ENCODE results near the gene VWCE.
"Not testable (repeated sequence)": the region's sequence is repeated elsewhere in the genome, so short reads cannot be mapped to it uniquely, and the experiment has no call there.

VWCE gene

GRCh38 chr11:61256710-61257482 lies 38.2 kb downstream of the VWCE start:
- DNase-seq (ENCODE audit: low read depth in 1 of 2, low spot score in 1 of 2) = no peak

- peak; percentile 18 to 41 for DNase-seq (ENCODE audit: low read depth in 1 of 2, low spot score in 1 of 2)
These were observed 40.6 kb downstream of the VWCE start for GRCh38 chr11:61254403-61255025.

- not testable (repeated sequence) for DNase-seq (ENCODE audit: low read depth in 1 of 2, low spot score in 1 of 2)
These were observed 42.8 kb downstream of the VWCE start for GRCh38 chr11:61252332-61252731.

GRCh38 chr11:61250796-61251765 lies 44.0 kb downstream of the VWCE start:
- DNase-seq (ENCODE audit: low read depth in 1 of 2, low spot score in 1 of 2) = not testable (repeated sequence)

- not testable (repeated sequence) for DNase-seq (ENCODE audit: low read depth in 1 of 2, low spot score in 1 of 2)
These were observed 45.9 kb downstream of the VWCE start for GRCh38 chr11:61249201-61249600.

- DNase-seq (ENCODE audit: low read depth in 1 of 2, low spot score in 1 of 2) = not testable (repeated sequence)
These were observed 47.0 kb downstream of the VWCE start for GRCh38 chr11:61248071-61248470.

GRCh38 chr11:61245284-61245964 lies 49.7 kb downstream of the VWCE start:
- DNase-seq (ENCODE audit: low read depth in 1 of 2, low spot score in 1 of 2) = not testable (repeated sequence)

- DNase-seq (ENCODE audit: low read depth in 1 of 2, low spot score in 1 of 2) = not testable (repeated sequence)
These were observed 53.6 kb downstream of the VWCE start for GRCh38 chr11:61241526-61241925.

GRCh38 chr11:61240875-61241274 lies 54.2 kb downstream of the VWCE start, which contains the start of gene PGA5:
Gene PGA5 (plus strand): TSS chr11:61241175. CDS start chr11:61241227, 52 bp downstream.
- not testable (repeated sequence) for DNase-seq (ENCODE audit: low read depth in 1 of 2, low spot score in 1 of 2)

GRCh38 chr11:61240288-61240687 lies 54.8 kb downstream of the VWCE start:
- DNase-seq (ENCODE audit: low read depth in 1 of 2, low spot score in 1 of 2) = not testable (repeated sequence)

GRCh38 chr11:61237130-61237529 lies 58.0 kb downstream of the VWCE start:
- DNase-seq (ENCODE audit: low read depth in 1 of 2, low spot score in 1 of 2) = not testable (repeated sequence)

GRCh38 chr11:61232548-61233145 lies 62.5 kb downstream of the VWCE start:
- DNase-seq (ENCODE audit: low read depth in 1 of 2, low spot score in 1 of 2) = not testable (repeated sequence)

- not testable (repeated sequence) for DNase-seq (ENCODE audit: low read depth in 1 of 2, low spot score in 1 of 2)
These were observed 63.5 kb downstream of the VWCE start for GRCh38 chr11:61231585-61231984.

- DNase-seq (ENCODE audit: low read depth in 1 of 2, low spot score in 1 of 2) = not testable (repeated sequence)
These were observed 64.1 kb downstream of the VWCE start for GRCh38 chr11:61231033-61231432.

- not testable (repeated sequence) for DNase-seq (ENCODE audit: low read depth in 1 of 2, low spot score in 1 of 2)
These were observed 65.7 kb downstream of the VWCE start for GRCh38 chr11:61229458-61229857.

GRCh38 chr11:61226457-61227137 lies 68.5 kb downstream of the VWCE start:
- DNase-seq (ENCODE audit: low read depth in 1 of 2, low spot score in 1 of 2) = not testable (repeated sequence)

- DNase-seq (ENCODE audit: low read depth in 1 of 2, low spot score in 1 of 2) = not testable (repeated sequence)
These were observed 72.4 kb downstream of the VWCE start for GRCh38 chr11:61222692-61223091.

GRCh38 chr11:61222047-61222446 lies 73.1 kb downstream of the VWCE start, which contains the start of gene PGA4:
Gene PGA4 (plus strand): TSS chr11:61222347. CDS start chr11:61222401, 54 bp downstream.
- not testable (repeated sequence) for DNase-seq (ENCODE audit: low read depth in 1 of 2, low spot score in 1 of 2)

- not testable (repeated sequence) for DNase-seq (ENCODE audit: low read depth in 1 of 2, low spot score in 1 of 2)
These were observed 76.1 kb downstream of the VWCE start for GRCh38 chr11:61219016-61219415.

All from activated CD4-positive, alpha-beta T cell treated with anti-CD3 and anti-CD28 coated beads, Interleukin-2, amount 50 U/mL, for 24 hours (primary cell).